Measurements from ENCODE around the gene SLC27A1. TPM values are rescaled to one million over a fixed set of nuclear protein-coding genes. Genes with fewer than 3 reads are reported as not detected.

SLC27A1 gene
- total RNA-seq, 1 experiment from 2014 or later, result 8.6 TPM

- H3K36me3 Mint-ChIP-seq, result no peaks in the 10 kb centered on the region
- H3K4me3 Mint-ChIP-seq, result no peak overlapping the region
- TF ChIP-seq SP1 (CRISPR knock-in tag; conservative IDR thresholded peaks at IDR 0.05), result no peak
- no peak for TF ChIP-seq NR1H2 (CRISPR knock-in tag; IDR thresholded peaks at IDR 0.05)
- no peak for TF ChIP-seq KAT7 (CRISPR knock-in tag; IDR thresholded peaks at IDR 0.05; ENCODE audit: borderline replicate concordance)
- TF ChIP-seq ZSCAN18 (CRISPR knock-in tag; IDR thresholded peaks at IDR 0.05), result no peak
- peak; percentile 83 for TF ChIP-seq ZNF121 (CRISPR knock-in tag; IDR thresholded peaks at IDR 0.05)
- TF ChIP-seq ZMAT4 (CRISPR knock-in tag; IDR thresholded peaks at IDR 0.05), result no peak
- no peak for TF ChIP-seq RELA (CRISPR knock-in tag; IDR thresholded peaks at IDR 0.05; ENCODE audit: borderline replicate concordance)
- no peak for TF ChIP-seq ZNF532 (CRISPR knock-in tag; IDR thresholded peaks at IDR 0.05; ENCODE audit: borderline replicate concordance)
- no peak for TF ChIP-seq AFF4 (CRISPR knock-in tag; IDR thresholded peaks at IDR 0.05; ENCODE audit: borderline replicate concordance)
- H3K27me3 Mint-ChIP-seq (ENCODE audit: low read depth), result no peaks in the 10 kb centered on the region; the same call in 1 of the 2 replicates
- POLR2A ChIA-PET, result no interaction called here
- H3K4me1 Mint-ChIP-seq, result no peaks in the 10 kb centered on the region
- CTCF ChIA-PET, result interaction anchor here (1.3 kb wide), 2 partner anchors 10 to 17 kb away, joined by 5 read pairs; partner anchors contain the start of gene TMEM221
- DNase-seq (ENCODE audit: low spot score) (no peak), ATAC-seq (no peak)
- no peaks in the 10 kb centered on the region for H3K9me3 Mint-ChIP-seq
- H3K27ac Mint-ChIP-seq, result no peak overlapping the region
Measured at GRCh38 chr19:17431417-17431816, 38.9 kb upstream of the SLC27A1 start.

- H3K27ac Mint-ChIP-seq, result no peak overlapping the region
- POLR2A ChIA-PET, result no interaction called here
- no peaks in the 10 kb centered on the region for H3K4me1 Mint-ChIP-seq
- no peaks in the 10 kb centered on the region for H3K9me3 Mint-ChIP-seq
- DNase-seq (ENCODE audit: low spot score) (no peak), ATAC-seq (no peak)
- H3K36me3 Mint-ChIP-seq, result no peaks in the 10 kb centered on the region
- CTCF ChIA-PET, result no interaction called here
- peaks cover 3% of the 10 kb centered on the region for H3K27me3 Mint-ChIP-seq (ENCODE audit: low read depth)
- H3K4me3 Mint-ChIP-seq, result no peak overlapping the region
- TF ChIP-seq ZNF425 (CRISPR knock-in tag; conservative IDR thresholded peaks at IDR 0.05) (no peak), ZNF232 (CRISPR knock-in tag; IDR thresholded peaks at IDR 0.05) (no peak), CBFB (CRISPR knock-in tag; IDR thresholded peaks at IDR 0.05; ENCODE audit: low read depth) (no peak), FOXK1 (CRISPR knock-in tag; IDR thresholded peaks at IDR 0.05) (no peak), NFYB (CRISPR knock-in tag; conservative IDR thresholded peaks at IDR 0.05; ENCODE audit: low read depth) (no peak), ATF2 (CRISPR knock-in tag; IDR thresholded peaks at IDR 0.05; ENCODE audit: borderline replicate concordance, low read depth) (no peak), ZNF396 (CRISPR knock-in tag; IDR thresholded peaks at IDR 0.05; ENCODE audit: borderline replicate concordance) (no peak), TEAD1 (CRISPR knock-in tag; IDR thresholded peaks at IDR 0.05) (no peak), ZNF512 (CRISPR knock-in tag; IDR thresholded peaks at IDR 0.05; ENCODE audit: borderline replicate concordance) (no peak), CREB1 (CRISPR knock-in tag; IDR thresholded peaks at IDR 0.05) (no peak)
Measured at GRCh38 chr19:17435218-17435617, 35.1 kb upstream of the SLC27A1 start.

Data from WTC11 (cell line).